Measurements from ENCODE around the gene TSHZ2. TPM values are rescaled to one million over a fixed set of nuclear protein-coding genes. Genes with fewer than 3 reads are reported as not detected.

Gene TSHZ2
- total RNA-seq, 4 donors from 2014 or later: 1.0 to 3.5 (median 2.8) TPM

DNA sequence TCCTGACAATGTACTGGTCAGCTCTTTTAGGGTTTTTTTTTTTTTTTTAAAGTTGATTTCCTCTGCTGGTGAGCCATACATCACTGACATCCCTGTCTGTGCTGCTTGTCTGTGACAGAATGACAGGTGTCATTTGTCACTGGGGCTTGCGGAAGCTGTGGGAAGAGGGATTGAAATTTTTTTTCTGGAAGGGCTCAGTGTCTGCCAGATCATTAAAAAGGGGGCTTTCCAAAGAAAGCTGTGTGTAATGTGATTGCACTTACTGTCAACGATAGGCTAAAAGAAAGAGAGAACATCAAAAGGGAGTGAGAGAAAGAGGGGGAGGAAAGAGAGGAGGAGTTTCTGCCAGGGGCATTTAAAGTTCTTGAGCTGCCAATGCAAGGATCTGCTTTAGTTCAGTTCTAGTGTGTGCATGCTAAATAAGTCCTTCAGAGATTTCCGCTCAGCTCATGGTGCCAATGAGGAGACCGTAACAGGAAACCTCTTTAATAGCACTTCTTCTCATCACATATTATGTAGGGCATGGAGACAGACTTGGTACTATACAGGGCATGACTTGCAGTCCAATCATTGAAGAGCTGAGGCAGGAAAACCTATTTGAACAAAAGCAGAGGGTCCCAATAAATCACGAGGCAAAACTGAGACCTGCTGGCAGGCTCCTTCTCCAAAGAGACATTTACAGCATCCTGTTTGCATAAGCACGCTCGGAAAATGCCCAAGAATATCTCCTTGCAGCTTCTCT, 177.2 kb downstream of the TSHZ2 start:
- Histone ChIP-seq H3K27me3 (no peaks in the 10 kb centered on the region), H3K36me3 (no peaks in the 10 kb centered on the region), H3K9me3 (no peaks in the 10 kb centered on the region), H3K4me1 (peaks cover 6 to 7% of the 10 kb centered on the region in 2 donors), H3K27ac (no peak overlapping the region), H3K4me3 (no peak overlapping the region)
- intact Hi-C loops (cut with DNase I; ENCODE audit: low total_unique reads): no loop called here
- DNase-seq (no peak), ATAC-seq (no peak)
- in situ Hi-C loops (cut with MboI; ENCODE audit: low sequenced_read_pairs in 4 of 4): no loop called here
- TF ChIP-seq POLR2A (IDR thresholded peaks at IDR 0.05): no peak
- TF ChIP-seq, protein P1, sequence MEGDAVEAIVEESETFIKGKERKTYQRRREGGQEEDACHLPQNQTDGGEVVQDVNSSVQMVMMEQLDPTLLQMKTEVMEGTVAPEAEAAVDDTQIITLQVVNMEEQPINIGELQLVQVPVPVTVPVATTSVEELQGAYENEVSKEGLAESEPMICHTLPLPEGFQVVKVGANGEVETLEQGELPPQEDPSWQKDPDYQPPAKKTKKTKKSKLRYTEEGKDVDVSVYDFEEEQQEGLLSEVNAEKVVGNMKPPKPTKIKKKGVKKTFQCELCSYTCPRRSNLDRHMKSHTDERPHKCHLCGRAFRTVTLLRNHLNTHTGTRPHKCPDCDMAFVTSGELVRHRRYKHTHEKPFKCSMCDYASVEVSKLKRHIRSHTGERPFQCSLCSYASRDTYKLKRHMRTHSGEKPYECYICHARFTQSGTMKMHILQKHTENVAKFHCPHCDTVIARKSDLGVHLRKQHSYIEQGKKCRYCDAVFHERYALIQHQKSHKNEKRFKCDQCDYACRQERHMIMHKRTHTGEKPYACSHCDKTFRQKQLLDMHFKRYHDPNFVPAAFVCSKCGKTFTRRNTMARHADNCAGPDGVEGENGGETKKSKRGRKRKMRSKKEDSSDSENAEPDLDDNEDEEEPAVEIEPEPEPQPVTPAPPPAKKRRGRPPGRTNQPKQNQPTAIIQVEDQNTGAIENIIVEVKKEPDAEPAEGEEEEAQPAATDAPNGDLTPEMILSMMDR (IDR thresholded peaks at IDR 0.05 in 4 of 5, conservative IDR thresholded peaks at IDR 0.05 in 1 of 5): no peak

DNA sequence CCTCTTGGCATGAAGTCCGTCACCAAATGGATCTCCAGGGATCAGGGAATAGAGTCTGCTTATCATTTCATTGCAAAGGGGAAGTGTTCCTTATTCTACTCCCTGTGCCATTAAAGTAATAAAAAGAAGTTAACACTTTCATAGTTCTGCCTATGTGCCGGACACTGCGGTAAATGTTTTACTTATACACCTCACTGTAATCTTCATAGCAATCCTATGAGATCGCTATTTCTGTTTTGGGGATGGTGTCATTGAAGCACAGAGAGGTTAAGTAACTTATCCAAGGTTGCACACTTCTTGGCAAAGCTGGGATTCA, 177.7 kb downstream of the TSHZ2 start:
- no peak for TF ChIP-seq POLR2A (IDR thresholded peaks at IDR 0.05)
- TF ChIP-seq, protein P1 (IDR thresholded peaks at IDR 0.05 in 4 of 5, conservative IDR thresholded peaks at IDR 0.05 in 1 of 5): no peak
- intact Hi-C loops (cut with DNase I; ENCODE audit: low total_unique reads) (no loop called here), in situ Hi-C loops (cut with MboI; ENCODE audit: low sequenced_read_pairs in 4 of 4) (no loop called here)
- H3K9me3 ChIP-seq: no peaks in the 10 kb centered on the region
- H3K4me1 ChIP-seq: peaks cover 6 to 7% of the 10 kb centered on the region in 2 donors
- H3K27me3 ChIP-seq: no peaks in the 10 kb centered on the region
- no peaks in the 10 kb centered on the region for H3K36me3 ChIP-seq
- no peak overlapping the region for H3K27ac ChIP-seq
- no peak for DNase-seq
- H3K4me3 ChIP-seq: no peak overlapping the region
- ATAC-seq: peak in 1 of 2 donors; percentile 11

DNA sequence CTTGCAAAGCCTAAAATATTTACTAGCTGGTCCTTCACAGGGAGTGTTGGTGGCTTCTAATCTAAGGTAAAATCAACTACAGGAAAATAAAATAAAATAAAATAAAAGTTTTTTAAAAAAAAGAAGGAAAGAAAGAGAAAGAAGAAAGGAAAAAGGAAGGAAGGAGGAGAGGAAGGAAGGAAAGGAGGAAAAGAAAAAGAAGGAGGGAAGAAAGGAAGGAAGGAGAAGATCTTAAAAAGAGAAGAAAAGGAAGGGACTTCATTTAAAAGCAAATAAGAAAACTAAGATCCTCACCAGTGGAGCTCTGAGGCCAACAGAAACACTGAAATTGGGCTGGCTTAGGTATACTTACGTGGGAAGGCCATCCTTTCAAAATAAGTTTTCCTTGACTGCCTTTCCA, 178.4 kb downstream of the TSHZ2 start:
- in situ Hi-C loops (cut with MboI; ENCODE audit: low sequenced_read_pairs in 4 of 4): no loop called here

DNA sequence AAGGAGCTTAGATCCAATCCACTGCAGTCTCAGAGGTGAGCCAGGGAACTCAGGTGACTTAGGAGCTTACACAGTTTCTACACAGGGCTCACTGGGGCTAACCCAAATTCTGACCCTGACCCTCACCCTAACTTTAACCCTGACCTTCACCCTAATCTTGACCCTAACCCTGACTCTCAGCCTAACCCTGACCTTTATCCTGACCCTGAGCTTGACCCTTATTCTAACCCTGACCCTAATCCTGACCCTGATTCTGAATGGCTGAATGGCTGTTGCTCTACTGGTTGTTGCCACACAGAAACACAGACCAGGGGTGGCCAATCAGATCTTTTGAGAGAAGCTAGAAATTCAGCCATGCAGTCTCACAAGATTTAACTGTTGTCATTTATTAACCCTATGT, 180.1 kb downstream of the TSHZ2 start:
- no peaks in the 10 kb centered on the region for H3K9me3 ChIP-seq
- DNase-seq: no peak
- no peaks in the 10 kb centered on the region for H3K27me3 ChIP-seq
- intact Hi-C loops (cut with DNase I; ENCODE audit: low total_unique reads): no loop called here
- no peak overlapping the region for H3K27ac ChIP-seq
- peaks cover 6 to 7% of the 10 kb centered on the region in 2 donors for H3K4me1 ChIP-seq
- no peak overlapping the region for H3K4me3 ChIP-seq
- H3K36me3 ChIP-seq: no peaks in the 10 kb centered on the region
- in situ Hi-C loops (cut with MboI; ENCODE audit: low sequenced_read_pairs in 4 of 4): no loop called here
- ATAC-seq: no peak
- TF ChIP-seq, protein P1 (IDR thresholded peaks at IDR 0.05 in 4 of 5, conservative IDR thresholded peaks at IDR 0.05 in 1 of 5): no peak
- no peak for TF ChIP-seq POLR2A (IDR thresholded peaks at IDR 0.05)

More for the DNA sequence above, 178.4 kb downstream of the TSHZ2 start:
- Histone ChIP-seq H3K27ac (no peak overlapping the region), H3K27me3 (no peaks in the 10 kb centered on the region), H3K9me3 (no peaks in the 10 kb centered on the region), H3K4me3 (no peak overlapping the region), H3K4me1 (peaks cover 6 to 7% of the 10 kb centered on the region in 2 donors), H3K36me3 (no peaks in the 10 kb centered on the region)
- intact Hi-C loops (cut with DNase I; ENCODE audit: low total_unique reads): no loop called here
- TF ChIP-seq POLR2A (IDR thresholded peaks at IDR 0.05): no peak
- ATAC-seq (no peak), DNase-seq (no peak)

DNA sequence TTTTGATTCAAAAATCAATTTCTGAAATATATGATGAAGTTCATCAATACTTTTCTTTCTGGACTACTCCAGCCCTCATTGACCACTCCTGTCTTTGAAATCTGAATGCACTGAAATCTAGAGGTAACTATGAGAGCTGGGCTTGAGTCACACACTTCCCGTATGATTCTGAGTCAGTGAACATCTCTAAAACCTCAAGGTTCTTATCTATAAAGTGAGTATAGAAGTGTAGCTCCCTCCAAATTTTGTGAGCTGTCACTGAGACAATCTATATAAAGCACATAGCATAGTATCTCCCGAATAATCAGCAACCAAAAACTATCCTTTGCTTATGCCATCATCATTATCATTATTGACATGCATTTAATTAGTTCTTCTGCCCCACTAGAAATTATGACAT, 182.4 kb downstream of the TSHZ2 start:
- in situ Hi-C loops (cut with MboI; ENCODE audit: low sequenced_read_pairs in 4 of 4) (no loop called here), intact Hi-C loops (cut with DNase I; ENCODE audit: low total_unique reads) (no loop called here)

More for the DNA sequence above, 182.4 kb downstream of the TSHZ2 start:
- no peaks in the 10 kb centered on the region for H3K36me3 ChIP-seq
- H3K27ac ChIP-seq: no peak overlapping the region
- TF ChIP-seq POLR2A (IDR thresholded peaks at IDR 0.05): no peak
- TF ChIP-seq, protein P1 (IDR thresholded peaks at IDR 0.05 in 4 of 5, conservative IDR thresholded peaks at IDR 0.05 in 1 of 5): no peak
- DNase-seq (no peak), ATAC-seq (no peak)
- H3K4me1 ChIP-seq: no peaks in the 10 kb centered on the region
- H3K9me3 ChIP-seq: no peaks in the 10 kb centered on the region
- H3K4me3 ChIP-seq: no peak overlapping the region
- no peaks in the 10 kb centered on the region for H3K27me3 ChIP-seq
